ENCODE measurements around the gene TMED1.
A peak's percentile ranks its signal among the peaks of the same experiment; 100 is the strongest.

TMED1 gene

GRCh38 chr19:10808937-10809649 is 26.9 kb downstream of the TMED1 start:
- peak; percentile 51 for DNase-seq

GRCh38 chr19:10805758-10806247 is 30.2 kb downstream of the TMED1 start:
- no peak for DNase-seq

- DNase-seq: no peak
Measured at GRCh38 chr19:10805065-10805757, 30.8 kb downstream of the TMED1 start.

GRCh38 chr19:10803252-10803651 is 32.8 kb downstream of the TMED1 start:
- DNase-seq: no peak

GRCh38 chr19:10802479-10802878 is 33.5 kb downstream of the TMED1 start:
- DNase-seq: no peak

GRCh38 chr19:10800488-10800887 is 35.5 kb downstream of the TMED1 start:
- no peak for DNase-seq

GRCh38 chr19:10797541-10798256 is 38.3 kb downstream of the TMED1 start:
- DNase-seq: peak; percentile 92

GRCh38 chr19:10797078-10797477 is 38.9 kb downstream of the TMED1 start:
- peak; percentile 78 for DNase-seq

- no peak for DNase-seq
Measured at GRCh38 chr19:10796653-10797052, 39.4 kb downstream of the TMED1 start.

- no peak for DNase-seq
Measured at GRCh38 chr19:10789866-10790265, 46.1 kb downstream of the TMED1 start.

- no peak for DNase-seq
Measured at GRCh38 chr19:10788146-10788545, 47.9 kb downstream of the TMED1 start.

GRCh38 chr19:10784257-10784656 is 51.8 kb downstream of the TMED1 start:
- no peak for DNase-seq

GRCh38 chr19:10782795-10783194 is 53.2 kb downstream of the TMED1 start:
- DNase-seq: no peak

All from CD4-positive, alpha-beta T cell treated with Interleukin-12 subunit alpha and Interleukin-12 subunit beta, for 1 hour (primary cell).